Uterus (tissue), 2 donors: Measurements from ENCODE around the gene CFAP97.

Source experiments
- CTCF ChIP-seq, 4 experiments: fragments of 200-600 bp in 2 of 4; fragments of 450-650 bp in 2 of 4; sonication (generic) in 2 of 4; IDR thresholded peaks; one replicate each; pipeline ENCODE4 v1.5.1; 2016 to 2019; ENCODE audit warnings: antibody characterized with exemption in 4 of 4, mild to moderate bottlenecking in 2 of 4, moderate library complexity in 1 of 4
- POLR2A ChIP-seq, 2 donors: fragments of 450-650 bp; IDR thresholded peaks; one replicate each; pipeline ENCODE4 v1.6.1; 2016; ENCODE audit warnings: antibody characterized with exemption in 2 of 2, mild to moderate bottlenecking in 1 of 2, moderate library complexity in 1 of 2

GRCh38 chr4:185167234-185167633 lies 36.6 kb downstream of the CFAP97 start:
- no peak for TF ChIP-seq CTCF (IDR thresholded peaks at IDR 0.05)
- no peak for TF ChIP-seq POLR2A (IDR thresholded peaks at IDR 0.05)
